ENCODE data around the gene ESR1.

Gene ESR1

DNA sequence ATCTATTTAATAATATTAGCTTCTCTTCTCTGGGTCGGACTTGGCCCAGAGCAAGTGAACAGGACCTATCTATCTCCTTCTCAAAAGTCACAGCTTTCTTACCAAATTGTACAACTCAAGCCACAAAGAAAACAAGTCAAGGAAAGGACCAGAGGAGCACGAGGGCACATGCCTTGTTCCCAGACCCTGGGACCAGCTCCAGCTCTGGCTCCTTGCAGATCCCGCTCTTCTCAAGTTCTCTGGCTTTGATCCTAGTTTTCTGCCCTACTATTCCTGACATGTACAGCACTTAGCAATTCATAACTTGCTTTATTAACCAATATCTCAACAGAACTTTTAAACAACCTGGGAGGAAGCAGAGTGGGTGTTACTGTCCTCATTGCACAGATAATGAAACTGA lies 185.9 kb downstream of the ESR1 start:
- H3K4me3 ChIP-seq (ENCODE audit: low read depth, low read length) = no peak overlapping the region
- no peaks in the 10 kb centered on the region for H3K36me3 ChIP-seq
- DNase-seq = no peak
- TF ChIP-seq, protein P1, sequence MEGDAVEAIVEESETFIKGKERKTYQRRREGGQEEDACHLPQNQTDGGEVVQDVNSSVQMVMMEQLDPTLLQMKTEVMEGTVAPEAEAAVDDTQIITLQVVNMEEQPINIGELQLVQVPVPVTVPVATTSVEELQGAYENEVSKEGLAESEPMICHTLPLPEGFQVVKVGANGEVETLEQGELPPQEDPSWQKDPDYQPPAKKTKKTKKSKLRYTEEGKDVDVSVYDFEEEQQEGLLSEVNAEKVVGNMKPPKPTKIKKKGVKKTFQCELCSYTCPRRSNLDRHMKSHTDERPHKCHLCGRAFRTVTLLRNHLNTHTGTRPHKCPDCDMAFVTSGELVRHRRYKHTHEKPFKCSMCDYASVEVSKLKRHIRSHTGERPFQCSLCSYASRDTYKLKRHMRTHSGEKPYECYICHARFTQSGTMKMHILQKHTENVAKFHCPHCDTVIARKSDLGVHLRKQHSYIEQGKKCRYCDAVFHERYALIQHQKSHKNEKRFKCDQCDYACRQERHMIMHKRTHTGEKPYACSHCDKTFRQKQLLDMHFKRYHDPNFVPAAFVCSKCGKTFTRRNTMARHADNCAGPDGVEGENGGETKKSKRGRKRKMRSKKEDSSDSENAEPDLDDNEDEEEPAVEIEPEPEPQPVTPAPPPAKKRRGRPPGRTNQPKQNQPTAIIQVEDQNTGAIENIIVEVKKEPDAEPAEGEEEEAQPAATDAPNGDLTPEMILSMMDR (IDR thresholded peaks at IDR 0.05; ENCODE audit: low read depth, low read length) = no peak
- no peaks in the 10 kb centered on the region for H3K9me3 ChIP-seq
- H3K4me1 ChIP-seq = no peaks in the 10 kb centered on the region
- H3K27me3 ChIP-seq = peaks cover 4% of the 10 kb centered on the region

DNA sequence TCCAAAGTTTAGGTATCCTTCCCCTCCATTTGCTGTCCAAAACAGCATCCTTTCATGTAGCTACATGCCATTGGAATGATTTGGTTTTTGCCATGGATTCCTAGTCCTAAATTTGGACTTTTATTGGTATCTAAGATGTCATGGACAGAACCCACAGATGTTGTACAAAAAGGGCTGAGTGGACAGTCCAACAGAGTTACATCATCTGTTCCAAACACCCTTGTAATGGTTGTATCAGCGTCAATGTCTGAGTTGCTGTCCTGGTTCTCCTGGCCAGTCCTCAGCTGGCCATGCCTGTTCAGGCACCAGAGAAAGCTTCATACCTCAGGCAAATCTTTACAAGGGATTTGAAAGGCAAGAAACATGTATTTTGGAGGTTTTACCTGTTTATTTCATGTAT lies 191.3 kb downstream of the ESR1 start:
- DNase-seq = no peak
- Histone ChIP-seq H3K4me3 (ENCODE audit: low read depth, low read length) (no peak overlapping the region), H3K4me1 (no peaks in the 10 kb centered on the region), H3K9me3 (no peaks in the 10 kb centered on the region), H3K36me3 (no peaks in the 10 kb centered on the region), H3K27me3 (no peaks in the 10 kb centered on the region)
- TF ChIP-seq, protein P1 (IDR thresholded peaks at IDR 0.05; ENCODE audit: low read depth, low read length) = no peak

DNA sequence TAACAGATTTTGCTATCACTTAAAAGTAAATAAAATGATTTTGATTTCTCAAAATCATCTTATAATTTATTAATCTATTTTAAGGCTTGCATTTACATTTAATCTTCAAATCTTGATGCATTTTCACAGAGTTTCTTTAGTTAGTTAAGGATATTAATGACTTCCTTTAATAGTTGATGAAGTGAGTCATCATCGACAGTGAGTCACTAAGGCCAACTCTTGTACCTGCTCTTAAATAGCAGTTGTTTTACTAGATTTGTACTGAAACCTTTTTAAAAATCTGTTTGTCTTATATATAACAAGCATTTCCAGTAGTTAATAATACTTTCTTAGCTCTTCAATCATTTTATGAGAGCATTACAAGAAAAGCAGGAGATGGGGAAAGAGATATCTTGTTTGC lies 191.7 kb downstream of the ESR1 start:
- no peaks in the 10 kb centered on the region for H3K36me3 ChIP-seq
- no peaks in the 10 kb centered on the region for H3K4me1 ChIP-seq
- no peaks in the 10 kb centered on the region for H3K9me3 ChIP-seq
- TF ChIP-seq, protein P1 (IDR thresholded peaks at IDR 0.05; ENCODE audit: low read depth, low read length) = no peak
- no peak overlapping the region for H3K4me3 ChIP-seq (ENCODE audit: low read depth, low read length)
- no peak for DNase-seq
- H3K27me3 ChIP-seq = no peaks in the 10 kb centered on the region

DNA sequence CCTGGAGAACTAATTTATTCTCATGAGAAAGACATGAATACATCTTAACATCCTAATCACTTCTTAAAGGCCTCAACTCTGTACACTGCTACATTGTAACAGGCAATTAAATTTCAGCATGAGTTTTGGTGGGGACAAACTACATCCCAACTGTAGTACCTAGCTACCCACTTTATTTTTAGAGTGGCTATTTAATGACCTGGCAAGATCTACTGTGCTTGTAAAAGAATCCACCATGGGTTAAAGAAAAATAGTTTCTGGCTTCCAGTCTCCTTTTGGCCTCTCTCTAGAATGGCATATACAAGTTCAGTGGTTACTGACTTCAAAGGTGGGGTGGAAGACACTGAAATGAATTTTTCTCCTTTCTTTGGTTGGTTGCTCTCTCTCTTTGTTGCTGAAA lies 193.9 kb downstream of the ESR1 start:
- Histone ChIP-seq H3K4me1 (no peaks in the 10 kb centered on the region), H3K36me3 (no peaks in the 10 kb centered on the region), H3K27me3 (no peaks in the 10 kb centered on the region), H3K4me3 (ENCODE audit: low read depth, low read length) (no peak overlapping the region), H3K9me3 (no peaks in the 10 kb centered on the region)
- DNase-seq = no peak
- TF ChIP-seq, protein P1 (IDR thresholded peaks at IDR 0.05; ENCODE audit: low read depth, low read length) = no peak

DNA sequence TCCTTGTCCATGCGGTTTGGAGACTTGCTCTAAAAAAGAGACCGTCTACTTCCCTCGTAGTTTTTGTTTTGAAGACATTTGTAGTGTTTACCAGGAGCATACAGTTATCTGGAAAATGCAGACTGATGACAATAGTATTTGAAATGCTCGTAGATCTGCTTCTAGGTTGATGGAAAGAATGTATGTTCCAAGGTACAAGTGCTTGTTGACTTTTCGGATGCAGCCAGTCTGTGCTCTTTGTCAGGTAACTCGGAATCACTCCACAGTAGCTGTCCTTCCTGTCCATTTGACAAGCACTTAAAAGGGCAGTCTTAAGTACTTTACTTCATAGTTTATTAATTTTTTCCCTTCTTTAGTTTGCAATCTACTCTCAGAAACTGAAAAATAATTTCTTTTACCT lies 194.8 kb downstream of the ESR1 start:
- no peaks in the 10 kb centered on the region for H3K4me1 ChIP-seq
- H3K9me3 ChIP-seq = no peaks in the 10 kb centered on the region
- no peaks in the 10 kb centered on the region for H3K27me3 ChIP-seq
- DNase-seq = no peak
- no peaks in the 10 kb centered on the region for H3K36me3 ChIP-seq
- H3K4me3 ChIP-seq (ENCODE audit: low read depth, low read length) = no peak overlapping the region
- TF ChIP-seq, protein P1 (IDR thresholded peaks at IDR 0.05; ENCODE audit: low read depth, low read length) = no peak

DNA sequence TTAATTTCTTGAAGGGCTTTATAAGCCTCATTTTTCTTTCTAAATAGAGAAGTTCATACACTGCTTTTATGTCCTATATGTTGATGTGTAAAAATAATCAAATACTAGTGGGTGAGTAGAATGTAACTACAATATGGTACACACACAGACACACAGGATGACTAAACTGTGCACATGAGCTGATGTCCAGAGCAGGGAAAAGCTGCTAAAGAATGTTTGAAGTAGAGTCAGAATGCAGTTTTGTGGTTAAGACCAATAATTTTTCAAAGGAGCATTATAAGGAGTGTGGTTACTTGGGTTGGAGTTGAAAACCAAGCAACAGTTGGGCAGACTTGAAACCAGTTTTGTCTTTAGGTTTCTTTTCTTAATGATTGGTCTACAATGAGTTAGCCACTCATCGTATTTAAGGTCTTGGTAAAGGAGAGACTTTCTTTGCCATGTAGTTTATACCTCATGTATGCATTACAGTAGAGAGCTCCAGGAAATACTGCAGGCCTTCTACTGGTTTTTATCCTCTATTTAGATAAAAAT lies 196.6 kb downstream of the ESR1 start:
- no peaks in the 10 kb centered on the region for H3K4me1 ChIP-seq
- no peak for DNase-seq
- no peak overlapping the region for H3K4me3 ChIP-seq (ENCODE audit: low read depth, low read length)
- no peaks in the 10 kb centered on the region for H3K27me3 ChIP-seq
- H3K9me3 ChIP-seq = no peaks in the 10 kb centered on the region
- TF ChIP-seq, protein P1 (IDR thresholded peaks at IDR 0.05; ENCODE audit: low read depth, low read length) = no peak
- no peaks in the 10 kb centered on the region for H3K36me3 ChIP-seq

Measured in BE2C (cell line).